ENCODE results near the gene TSPAN31.
A peak's percentile ranks its signal among the peaks of the same experiment; 100 is the strongest.
"Not testable (repeated sequence)": the region's sequence is repeated elsewhere in the genome, so short reads cannot be mapped to it uniquely, and the experiment has no call there.

Gene TSPAN31, protein sequence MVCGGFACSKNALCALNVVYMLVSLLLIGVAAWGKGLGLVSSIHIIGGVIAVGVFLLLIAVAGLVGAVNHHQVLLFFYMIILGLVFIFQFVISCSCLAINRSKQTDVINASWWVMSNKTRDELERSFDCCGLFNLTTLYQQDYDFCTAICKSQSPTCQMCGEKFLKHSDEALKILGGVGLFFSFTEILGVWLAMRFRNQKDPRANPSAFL

DNA sequence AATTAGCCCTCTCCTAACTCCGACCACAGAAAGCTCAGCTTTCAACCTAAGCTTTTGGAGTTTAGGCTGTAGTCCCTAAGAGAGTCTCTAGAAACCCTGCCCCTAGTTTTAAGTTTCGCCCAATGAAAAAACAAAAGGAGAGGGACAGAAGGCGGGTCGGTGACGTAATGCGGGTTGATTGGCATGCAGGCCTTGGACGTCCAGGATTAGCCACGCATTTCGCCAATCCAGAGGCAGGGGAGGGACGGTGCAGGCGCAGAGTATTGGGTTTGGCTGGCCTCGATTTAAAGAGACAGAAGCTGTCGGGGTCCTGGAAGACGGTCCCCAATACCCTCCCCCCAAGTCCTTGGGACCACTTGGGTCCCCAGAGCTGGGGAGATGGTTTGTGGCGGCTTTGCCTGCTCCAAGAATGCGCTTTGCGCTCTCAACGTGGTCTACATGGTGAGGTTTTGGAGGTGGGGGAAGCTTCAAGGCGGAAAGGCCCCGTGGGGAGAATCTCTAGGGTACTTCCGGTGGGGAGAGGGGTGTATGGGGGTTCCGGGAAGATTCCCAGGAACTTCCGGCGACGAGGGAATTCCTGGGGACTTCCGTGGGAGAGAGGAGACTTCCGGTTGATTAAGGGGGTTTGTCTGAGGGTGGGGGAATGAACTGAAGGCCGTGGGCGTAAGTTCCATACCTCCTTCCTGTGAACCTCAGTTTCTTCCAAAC is at the start of gene TSPAN31:
TSPAN31 (plus strand) TSS at position 263 of the 708 bp plus-strand sequence; CDS start at position 379, 116 bp downstream.
- DNase-seq (ENCODE audit: low read depth in 3 of 3, low spot score in 1 of 3), result peak; percentile 79 to 85 (median 83)

DNA sequence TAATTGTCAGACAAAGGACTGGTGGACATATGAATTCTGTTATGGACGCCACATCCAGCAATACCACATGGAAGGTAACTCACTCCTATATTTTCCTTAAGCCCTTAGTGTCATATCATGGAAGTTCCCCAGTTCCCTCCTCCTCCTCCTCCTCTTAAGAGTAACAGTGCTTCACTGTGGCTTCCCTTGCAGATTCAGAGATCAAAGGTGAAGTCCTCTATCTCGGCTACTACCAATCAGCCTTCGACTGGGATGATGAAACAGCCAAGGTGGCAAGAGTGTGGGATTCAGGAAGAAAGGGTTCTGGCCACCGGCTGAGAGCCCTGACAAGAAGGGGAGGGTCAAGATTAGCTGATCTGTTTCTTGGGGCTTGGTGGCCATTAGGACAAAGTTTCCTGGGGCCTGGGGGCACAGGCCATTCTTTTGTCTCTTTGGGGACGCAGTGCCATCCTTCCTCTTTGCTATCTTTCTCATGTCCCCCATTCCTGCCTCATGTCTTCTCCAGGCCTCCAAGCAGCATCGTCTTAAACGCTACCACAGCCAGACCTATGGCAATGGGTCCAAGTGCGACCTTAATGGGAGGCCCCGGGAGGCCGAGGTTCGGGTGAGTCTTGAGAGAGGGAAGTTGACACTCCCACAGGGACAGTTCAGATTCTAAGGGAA is 48.9 kb upstream of the TSPAN31 start:
- DNase-seq (ENCODE audit: low read depth in 3 of 3, low spot score in 1 of 3), result no peak

DNA sequence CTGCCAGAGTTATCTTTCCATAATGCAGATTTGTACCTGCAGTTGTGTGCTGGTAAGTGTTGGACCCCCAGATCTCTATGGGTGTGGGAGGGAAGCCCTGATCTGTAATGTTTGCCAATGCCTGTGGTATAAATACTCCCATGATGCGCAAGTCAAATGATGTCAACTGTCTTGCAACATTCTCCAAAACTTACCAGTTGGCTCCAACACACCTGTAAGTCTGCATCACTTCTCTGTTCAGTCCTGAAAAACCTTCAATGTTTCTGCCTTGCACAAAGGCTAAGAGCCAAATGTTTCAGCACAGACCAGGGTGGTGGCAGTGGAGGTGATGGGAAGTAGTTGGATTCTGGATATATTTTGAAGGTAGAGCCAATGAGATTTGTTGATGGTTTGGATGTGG is 47.8 kb upstream of the TSPAN31 start:
- DNase-seq (ENCODE audit: low read depth in 3 of 3, low spot score in 1 of 3), result no peak

DNA sequence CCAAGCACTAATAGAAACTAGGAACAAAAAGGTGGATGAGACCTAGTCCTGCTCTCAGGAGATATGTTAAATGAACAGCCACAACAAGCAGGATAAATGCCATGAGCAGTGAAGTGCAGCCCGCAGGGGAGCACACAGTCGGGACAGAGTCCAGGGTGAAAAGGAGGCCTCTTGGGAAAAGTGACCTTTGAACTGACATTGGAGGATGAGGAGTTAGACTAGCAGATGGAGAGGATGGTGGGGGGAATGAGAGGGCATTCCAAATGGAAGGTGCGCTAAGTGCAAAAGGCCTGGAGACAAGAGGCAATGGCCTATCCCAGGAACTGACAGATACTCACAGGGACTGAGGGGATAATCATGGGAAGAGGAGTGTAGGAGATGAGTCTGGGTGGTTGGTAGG is 46.4 kb upstream of the TSPAN31 start:
- DNase-seq (ENCODE audit: low read depth in 3 of 3, low spot score in 1 of 3), result no peak

DNA sequence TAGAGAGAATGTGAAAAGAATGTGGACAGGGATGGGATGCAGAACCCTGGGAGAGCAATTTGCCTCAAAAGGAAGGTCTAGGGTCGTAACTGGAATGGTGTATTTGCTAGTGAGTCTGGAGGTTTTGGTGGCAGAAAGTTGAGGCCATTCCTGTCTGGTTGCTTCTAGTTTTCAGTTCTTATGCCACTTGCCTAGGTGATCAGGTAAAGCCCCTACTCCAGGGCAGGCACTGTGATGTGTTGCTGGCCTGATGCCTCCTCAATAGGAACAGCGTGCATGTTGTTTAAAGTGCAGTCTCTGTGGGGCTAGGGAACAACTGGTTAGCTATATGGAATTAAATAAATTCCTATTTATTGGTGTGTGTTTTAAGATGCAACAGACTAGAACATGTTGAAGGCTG is 44.5 kb upstream of the TSPAN31 start:
- DNase-seq (ENCODE audit: low read depth in 3 of 3, low spot score in 1 of 3), result no peak

DNA sequence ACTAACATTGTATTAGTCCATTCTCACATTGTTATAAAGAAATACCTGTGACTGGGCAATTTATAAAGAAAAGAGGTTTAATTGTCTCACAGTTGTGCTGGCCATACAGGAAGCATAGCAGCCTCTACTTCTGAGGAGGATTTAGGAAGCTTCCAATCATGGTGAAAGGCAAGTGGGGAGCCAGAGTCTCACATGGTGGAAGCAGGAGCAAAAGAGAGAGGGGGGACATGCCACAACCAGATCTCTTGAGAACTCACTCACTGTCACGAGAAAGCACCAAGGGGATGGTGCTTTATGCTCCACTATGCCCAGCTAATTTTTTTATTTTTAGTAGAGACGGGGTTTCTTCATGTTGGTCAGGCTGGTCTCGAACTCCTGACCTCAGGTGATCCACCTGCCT is 37.6 kb upstream of the TSPAN31 start:
- no peak for DNase-seq (ENCODE audit: low read depth in 3 of 3, low spot score in 1 of 3)

DNA sequence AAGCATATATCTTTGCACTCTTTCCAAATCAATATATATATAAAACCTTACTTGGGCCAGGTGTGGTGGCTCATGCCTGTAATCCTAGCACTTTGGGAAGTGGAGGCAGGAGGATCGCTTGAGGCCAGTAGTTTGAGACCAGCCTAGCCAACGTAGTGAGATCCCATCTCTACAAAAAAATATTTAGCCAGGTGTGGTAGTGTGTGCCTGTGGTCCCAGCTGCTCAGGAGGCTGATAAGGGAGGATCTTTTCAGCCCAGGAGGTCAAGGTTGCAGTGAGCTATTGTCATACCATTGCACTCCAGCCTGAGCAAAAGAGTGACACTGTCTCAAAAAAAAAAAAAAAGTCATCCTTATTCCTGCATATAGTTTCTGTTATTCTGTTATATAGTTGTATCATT is 36.5 kb upstream of the TSPAN31 start:
- no peak for DNase-seq (ENCODE audit: low read depth in 3 of 3, low spot score in 1 of 3)

DNA sequence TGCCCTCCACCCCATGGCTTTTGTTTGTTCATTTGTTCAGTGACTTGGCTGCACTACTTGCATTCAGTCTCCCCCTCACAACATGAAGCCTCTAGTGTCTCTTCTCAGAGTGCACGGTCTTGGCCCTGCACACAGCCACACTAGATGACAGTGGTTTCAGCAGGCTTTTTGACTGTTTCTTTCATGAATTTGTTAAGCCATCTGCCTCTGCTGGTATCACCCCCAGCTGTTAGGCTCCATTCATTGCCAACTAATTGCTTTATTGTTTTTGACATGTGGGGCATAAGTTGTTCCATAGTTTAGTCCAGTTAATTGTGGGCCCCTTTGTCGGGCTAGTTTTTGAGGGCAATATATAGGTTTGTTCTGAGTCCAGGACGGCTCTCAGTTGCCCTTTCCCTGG is 32.1 kb upstream of the TSPAN31 start:
- no peak for DNase-seq (ENCODE audit: low read depth in 3 of 3, low spot score in 1 of 3)

DNA sequence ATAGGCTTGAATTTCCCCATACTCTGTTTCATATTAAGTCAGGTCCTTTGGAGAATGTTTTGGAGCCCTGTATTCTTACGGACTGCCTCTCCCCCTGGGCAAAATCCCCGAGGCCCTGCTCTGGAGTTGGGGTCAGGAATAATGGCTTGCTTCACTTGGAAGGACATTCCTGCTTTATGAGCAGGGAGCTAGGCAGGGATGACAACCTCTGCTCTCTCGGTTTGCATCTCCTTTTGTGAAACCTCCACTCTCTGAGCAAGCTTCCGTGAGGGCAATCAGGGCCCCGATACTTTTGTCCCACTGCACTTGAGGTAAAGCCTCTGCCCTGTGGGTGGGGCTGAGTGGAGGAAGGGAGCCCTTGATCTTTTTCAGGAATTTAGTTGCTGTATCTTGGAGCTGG is 31.6 kb upstream of the TSPAN31 start:
- DNase-seq (ENCODE audit: low read depth in 3 of 3, low spot score in 1 of 3), result no peak

DNA sequence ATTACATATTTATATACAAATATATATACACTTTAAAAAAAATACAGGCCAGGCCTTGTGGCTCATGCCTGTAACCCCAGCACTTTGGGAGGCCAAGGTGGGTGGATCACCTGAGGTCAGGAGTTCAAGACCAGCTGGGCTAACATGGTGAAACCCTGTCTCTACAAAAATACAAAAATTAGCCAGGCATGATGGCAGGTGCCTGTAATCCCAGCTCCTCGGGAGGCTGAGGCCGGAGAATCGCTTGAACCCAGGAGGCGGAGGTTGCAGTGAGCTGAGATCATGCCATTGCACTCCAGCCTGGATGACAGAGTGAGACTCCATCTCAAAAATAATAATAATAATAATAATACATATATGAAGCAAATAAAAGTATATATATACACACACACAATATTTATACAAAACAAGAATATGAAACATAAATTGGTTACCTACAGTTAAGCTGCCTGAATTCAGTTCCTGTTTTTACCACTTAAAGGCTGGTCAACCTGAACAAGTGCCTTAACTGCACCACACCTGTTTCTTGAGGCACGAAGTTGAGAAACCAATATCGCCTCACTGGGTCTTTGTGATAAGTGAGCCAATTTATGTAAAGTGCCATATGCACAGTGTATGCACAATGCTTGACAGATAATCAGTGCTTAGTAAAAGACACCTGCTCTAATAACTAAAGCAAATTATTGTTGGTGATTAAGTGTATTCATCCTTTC is 29.6 kb upstream of the TSPAN31 start:
- not testable (repeated sequence) for DNase-seq (ENCODE audit: low read depth in 3 of 3, low spot score in 1 of 3)

DNA sequence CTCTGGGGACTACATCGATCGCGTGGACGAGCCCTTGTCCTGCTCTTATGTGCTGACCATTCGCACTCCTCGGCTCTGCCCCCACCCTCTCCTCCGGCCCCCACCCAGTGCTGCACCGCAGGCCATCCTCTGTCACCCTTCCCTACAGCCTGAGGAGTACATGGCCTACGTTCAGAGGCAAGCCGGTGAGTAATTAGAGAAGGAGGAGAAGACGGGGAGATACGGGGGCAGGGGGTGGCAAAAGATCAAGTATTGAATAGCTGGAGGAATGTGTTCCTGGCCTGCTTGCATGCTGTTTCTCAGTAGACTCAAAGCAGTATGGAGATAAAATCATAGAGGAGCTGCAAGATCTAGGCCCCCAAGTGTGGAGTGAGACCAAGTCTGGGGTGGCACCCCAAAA is 29.1 kb upstream of the TSPAN31 start:
- DNase-seq (ENCODE audit: low read depth in 3 of 3, low spot score in 1 of 3), result no peak

DNA sequence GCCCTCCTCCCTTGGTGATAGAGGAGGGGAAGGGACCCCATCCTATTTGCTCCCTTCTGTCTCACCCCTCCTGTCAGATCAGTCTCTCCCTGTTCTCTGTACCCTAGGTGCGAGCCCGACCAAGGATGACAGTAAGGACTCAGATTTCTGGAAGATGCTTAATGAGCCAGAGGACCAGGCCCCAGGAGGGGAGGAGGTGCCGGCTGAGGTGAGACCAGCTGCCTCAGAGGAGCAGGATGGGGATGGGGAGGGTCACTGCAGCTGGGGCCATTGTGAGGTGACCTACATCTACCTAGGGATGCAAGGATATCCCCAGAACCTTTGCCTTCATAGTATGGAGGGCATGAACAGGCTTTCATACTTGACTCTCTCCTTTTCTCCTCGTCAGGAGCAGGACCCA is 28.5 kb upstream of the TSPAN31 start:
- DNase-seq (ENCODE audit: low read depth in 3 of 3, low spot score in 1 of 3), result no peak

DNA sequence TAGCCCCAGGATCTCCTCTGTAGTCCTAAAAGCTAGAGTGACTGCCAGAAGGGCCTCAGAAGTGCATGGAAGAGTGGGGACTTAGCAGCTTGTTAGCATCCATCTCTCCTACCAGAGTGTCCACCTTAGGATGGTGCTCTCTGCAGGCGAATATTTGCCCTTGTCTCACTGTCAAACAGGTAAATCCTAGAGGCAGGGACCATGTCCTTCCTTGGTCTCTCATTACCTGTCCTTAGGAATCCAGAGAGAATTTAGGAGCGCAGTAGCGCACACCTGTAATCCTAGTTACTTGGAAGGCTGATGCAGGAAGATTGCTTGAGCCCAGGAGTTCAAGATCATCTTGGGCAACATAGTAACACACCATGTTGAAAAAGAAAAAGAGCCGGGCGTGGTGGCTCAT is 27.7 kb upstream of the TSPAN31 start:
- DNase-seq (ENCODE audit: low read depth in 3 of 3, low spot score in 1 of 3), result no peak

DNA sequence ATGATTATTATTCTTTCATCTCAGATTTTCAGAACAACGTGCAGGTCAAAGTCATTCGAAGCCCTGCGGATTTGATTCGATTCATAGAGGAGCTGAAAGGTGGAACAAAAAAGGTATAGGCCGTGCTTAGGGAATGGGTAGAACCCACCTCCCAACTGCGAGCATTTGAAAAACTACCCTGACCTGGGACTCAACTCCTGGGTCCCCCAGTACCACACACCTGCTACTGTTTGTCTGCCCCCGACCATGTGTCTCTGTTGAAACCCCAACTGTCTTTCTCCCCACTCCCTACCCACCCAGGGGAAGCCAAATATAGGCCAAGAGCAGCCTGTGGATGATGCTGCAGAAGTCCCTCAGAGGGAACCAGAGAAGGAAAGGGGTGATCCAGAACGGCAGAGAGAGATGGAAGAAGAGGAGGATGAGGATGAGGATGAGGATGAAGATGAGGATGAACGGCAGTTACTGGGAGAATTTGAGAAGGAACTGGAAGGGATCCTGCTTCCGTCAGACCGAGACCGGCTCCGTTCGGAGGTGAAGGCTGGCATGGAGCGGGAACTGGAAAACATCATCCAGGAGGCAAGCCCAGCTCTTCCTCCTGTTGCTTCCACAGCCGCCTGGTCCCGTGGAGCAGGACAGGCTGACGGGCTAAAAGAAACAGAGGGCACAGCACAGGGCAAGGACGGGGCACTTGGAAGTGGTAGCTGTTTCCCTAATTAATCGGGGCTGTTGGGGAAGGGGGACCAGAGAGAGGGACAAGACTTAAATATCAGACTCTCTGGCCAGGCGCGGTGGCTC is 26.8 kb upstream of the TSPAN31 start:
- no peak for DNase-seq (ENCODE audit: low read depth in 3 of 3, low spot score in 1 of 3)

DNA sequence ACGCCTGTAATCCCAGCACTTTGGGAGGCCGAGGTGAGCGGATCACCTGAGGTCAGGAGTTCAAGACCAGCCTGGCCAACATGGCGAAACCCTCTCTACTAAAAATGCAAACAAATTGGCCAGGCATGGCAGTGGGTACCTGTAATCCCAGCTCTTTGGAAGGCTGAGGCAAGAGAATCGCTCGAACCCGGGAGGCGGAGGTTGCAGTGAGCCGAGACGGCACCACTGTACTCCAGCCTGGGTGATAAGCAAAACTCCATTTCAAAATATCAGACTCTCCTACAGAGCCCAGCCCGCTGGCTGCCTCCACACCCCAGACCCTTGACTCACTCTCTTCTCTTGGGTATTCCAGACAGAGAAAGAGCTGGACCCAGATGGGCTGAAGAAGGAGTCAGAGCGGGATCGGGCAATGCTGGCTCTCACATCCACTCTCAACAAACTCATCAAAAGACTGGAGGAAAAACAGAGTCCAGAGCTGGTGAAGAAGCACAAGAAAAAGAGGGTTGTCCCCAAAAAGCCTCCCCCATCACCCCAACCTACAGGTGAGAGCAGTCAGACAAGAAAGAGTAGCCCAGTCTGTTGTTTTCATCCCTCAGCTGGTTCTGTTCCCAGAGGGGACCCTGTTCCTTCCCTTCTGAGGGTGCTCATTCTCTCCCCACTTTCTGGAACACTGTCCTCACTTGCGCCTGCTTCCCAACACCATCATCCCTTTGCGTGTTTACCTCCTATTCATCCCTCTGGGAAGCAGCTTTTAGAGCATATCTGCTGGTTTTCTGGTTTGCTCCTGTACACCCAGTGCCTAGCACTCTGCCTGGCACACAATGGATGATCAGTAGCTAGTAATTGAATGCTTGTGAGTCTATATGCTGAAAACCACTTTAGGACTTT is 26.0 kb upstream of the TSPAN31 start:
- no peak for DNase-seq (ENCODE audit: low read depth in 3 of 3, low spot score in 1 of 3)

DNA sequence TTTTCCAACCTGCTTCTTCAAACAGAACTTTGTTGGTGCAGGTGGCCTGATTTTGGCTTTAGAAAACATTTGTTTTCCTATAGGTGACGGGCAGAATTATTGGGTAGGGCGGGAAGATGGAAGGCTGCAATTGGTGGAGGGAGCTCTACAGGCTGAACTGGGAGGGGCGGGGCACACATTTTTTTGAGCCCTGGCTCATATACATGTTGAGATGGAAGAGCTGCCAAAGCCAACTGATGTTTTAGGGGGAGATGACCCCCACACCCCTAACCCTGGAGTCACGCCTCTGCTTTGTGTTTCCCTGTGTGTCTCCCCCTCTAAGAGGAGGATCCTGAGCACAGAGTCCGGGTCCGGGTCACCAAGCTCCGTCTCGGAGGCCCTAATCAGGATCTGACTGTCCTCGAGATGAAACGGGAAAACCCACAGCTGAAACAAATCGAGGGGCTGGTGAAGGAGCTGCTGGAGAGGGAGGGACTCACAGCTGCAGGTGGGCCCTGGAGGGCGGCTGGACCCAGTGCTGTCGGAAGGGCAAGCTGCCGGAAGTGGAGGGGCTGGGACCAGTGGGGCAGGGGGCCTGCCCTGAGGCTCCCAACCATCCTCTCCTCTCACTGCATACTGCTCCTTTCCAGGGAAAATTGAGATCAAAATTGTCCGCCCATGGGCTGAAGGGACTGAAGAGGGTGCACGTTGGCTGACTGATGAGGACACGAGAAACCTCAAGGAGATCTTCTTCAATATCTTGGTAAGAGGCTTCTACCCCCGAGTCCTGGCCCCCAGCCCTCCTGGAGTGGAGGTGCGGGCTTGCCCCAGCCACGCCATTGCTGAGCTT is 24.8 kb upstream of the TSPAN31 start:
- DNase-seq (ENCODE audit: low read depth in 3 of 3, low spot score in 1 of 3), result no peak

DNA sequence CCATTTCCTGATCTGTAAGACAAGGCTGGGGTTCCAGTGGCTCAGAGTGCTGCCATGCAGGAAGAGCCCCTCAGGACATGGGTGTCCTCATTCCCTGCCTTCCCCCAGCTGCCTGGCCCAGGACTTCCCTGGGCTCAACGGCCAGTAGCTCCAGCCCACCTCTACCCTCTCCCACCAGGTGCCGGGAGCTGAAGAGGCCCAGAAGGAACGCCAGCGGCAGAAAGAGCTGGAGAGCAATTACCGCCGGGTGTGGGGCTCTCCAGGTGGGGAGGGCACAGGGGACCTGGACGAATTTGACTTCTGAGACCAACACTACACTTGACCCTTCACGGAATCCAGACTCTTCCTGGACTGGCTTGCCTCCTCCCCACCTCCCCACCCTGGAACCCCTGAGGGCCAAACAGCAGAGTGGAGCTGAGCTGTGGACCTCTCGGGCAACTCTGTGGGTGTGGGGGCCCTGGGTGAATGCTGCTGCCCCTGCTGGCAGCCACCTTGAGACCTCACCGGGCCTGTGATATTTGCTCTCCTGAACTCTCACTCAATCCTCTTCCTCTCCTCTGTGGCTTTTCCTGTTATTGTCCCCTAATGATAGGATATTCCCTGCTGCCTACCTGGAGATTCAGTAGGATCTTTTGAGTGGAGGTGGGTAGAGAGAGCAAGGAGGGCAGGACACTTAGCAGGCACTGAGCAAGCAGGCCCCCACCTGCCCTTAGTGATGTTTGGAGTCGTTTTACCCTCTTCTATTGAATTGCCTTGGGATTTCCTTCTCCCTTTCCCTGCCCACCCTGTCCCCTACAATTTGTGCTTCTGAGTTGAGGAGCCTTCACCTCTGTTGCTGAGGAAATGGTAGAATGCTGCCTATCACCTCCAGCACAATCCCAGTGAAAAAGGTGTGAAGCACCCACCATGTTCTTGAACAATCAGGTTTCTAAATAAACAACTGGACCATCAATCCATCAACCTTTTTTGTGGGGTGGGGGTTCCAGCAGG is 23.9 kb upstream of the TSPAN31 start:
- DNase-seq (ENCODE audit: low read depth in 3 of 3, low spot score in 1 of 3), result no peak

All from stimulated activated CD4-positive, alpha-beta T cell treated with anti-CD3 and anti-CD28 coated beads, TNF-alpha, amount 100 ng/mL, for 1 hour (primary cell).